Measurements from ENCODE around the gene KIF1A.

KIF1A gene

DNA sequence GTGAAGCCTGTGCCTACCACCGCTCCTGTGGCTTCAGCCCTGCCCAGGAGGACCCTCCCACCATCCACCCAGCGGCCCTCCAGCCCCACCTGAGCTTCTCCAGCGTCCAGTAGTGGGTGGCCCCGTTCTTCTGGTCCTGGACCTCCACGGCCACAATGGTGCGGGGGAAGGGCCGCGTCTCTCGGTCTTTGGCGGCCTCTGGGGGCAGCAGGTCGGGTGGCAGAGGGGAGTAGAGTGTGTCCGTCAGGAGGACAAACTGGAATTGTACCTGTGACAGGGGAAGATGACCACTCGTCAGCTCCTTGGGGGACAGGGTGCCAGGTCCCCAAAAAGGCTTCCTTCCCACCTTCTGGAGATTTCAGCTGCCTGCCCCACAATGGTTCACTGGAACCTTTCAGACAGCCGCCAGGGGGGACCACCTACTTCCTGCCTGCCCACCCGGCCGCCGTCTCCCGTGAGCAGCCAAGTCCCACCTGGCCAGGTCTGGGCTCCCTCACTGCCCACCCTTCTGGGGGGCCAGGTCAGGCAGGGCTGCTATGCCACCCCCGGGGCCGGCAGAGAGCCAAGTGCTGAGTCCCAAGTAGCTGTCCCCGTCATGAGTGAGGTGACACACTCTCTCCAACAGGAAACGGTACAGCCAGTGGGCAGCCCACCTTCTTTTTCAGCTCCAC is 59.3 kb downstream of the KIF1A start:
- no peaks in the 10 kb centered on the region for H3K36me3 ChIP-seq (ENCODE audit: control insufficient read depth, insufficient read depth, low read length)
- TF ChIP-seq, protein P1, sequence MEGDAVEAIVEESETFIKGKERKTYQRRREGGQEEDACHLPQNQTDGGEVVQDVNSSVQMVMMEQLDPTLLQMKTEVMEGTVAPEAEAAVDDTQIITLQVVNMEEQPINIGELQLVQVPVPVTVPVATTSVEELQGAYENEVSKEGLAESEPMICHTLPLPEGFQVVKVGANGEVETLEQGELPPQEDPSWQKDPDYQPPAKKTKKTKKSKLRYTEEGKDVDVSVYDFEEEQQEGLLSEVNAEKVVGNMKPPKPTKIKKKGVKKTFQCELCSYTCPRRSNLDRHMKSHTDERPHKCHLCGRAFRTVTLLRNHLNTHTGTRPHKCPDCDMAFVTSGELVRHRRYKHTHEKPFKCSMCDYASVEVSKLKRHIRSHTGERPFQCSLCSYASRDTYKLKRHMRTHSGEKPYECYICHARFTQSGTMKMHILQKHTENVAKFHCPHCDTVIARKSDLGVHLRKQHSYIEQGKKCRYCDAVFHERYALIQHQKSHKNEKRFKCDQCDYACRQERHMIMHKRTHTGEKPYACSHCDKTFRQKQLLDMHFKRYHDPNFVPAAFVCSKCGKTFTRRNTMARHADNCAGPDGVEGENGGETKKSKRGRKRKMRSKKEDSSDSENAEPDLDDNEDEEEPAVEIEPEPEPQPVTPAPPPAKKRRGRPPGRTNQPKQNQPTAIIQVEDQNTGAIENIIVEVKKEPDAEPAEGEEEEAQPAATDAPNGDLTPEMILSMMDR (IDR thresholded peaks at IDR 0.05; ENCODE audit: insufficient read depth, low read length, poor library complexity, severe bottlenecking), result no peak

DNA sequence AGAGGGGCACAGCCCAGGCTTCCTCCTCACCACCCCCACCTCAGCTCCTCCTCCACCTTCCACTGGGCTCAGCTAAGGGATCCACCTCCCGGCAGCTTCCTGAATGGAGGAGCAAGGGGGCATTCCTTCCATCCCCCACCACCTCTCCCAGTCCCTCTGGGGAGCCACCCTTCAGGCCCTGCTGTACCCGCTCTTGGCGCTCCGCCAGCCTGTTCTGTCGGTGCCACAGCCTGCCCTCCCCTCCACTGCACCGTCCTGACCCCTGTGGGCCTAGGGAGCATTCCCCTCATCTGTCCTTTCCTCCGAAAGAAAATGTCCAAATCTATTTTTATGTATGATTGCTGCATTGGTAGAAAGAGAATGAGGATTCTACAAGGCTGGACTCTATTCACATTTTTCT is 59.9 kb downstream of the KIF1A start:
- no peaks in the 10 kb centered on the region for H3K36me3 ChIP-seq (ENCODE audit: control insufficient read depth, insufficient read depth, low read length)
- TF ChIP-seq, protein P1 (IDR thresholded peaks at IDR 0.05; ENCODE audit: insufficient read depth, low read length, poor library complexity, severe bottlenecking), result no peak
- no peak for DNase-seq (ENCODE audit: extremely low read depth, insufficient read length)
- H3K4me3 ChIP-seq (replicated peaks; ENCODE audit: low read depth, low read length), result no peak overlapping the region
- no peaks in the 10 kb centered on the region for H3K27me3 ChIP-seq (replicated peaks; ENCODE audit: control insufficient read depth, insufficient read depth, low read length)

More for the DNA sequence above, 59.3 kb downstream of the KIF1A start:
- H3K4me3 ChIP-seq (replicated peaks; ENCODE audit: low read depth, low read length), result no peak overlapping the region
- H3K27me3 ChIP-seq (replicated peaks; ENCODE audit: control insufficient read depth, insufficient read depth, low read length), result no peaks in the 10 kb centered on the region
- DNase-seq (ENCODE audit: extremely low read depth, insufficient read length), result no peak

DNA sequence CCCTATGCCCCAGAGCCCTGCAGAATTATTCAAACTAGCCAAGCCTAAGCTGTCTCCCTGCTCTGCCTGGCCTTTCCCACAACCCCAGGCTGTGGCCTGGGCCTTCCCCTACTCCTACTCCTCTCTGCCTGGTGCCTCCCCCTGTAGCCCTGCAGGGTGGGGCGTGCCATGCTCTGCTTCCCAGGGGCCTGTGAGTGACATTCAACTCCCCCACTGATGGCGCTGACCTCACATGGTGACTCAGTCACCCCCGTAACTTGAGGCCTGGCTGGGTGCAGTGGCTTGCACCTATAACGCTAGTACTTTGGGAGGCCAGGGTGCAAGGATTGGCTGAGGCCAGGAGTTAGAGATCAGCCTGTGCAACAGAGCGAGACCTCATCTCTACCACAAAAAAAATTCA is 60.6 kb downstream of the KIF1A start:
- H3K27me3 ChIP-seq (replicated peaks; ENCODE audit: control insufficient read depth, insufficient read depth, low read length), result no peaks in the 10 kb centered on the region
- TF ChIP-seq, protein P1 (IDR thresholded peaks at IDR 0.05; ENCODE audit: insufficient read depth, low read length, poor library complexity, severe bottlenecking), result no peak
- peak; percentile 40 for DNase-seq (ENCODE audit: extremely low read depth, insufficient read length)

DNA sequence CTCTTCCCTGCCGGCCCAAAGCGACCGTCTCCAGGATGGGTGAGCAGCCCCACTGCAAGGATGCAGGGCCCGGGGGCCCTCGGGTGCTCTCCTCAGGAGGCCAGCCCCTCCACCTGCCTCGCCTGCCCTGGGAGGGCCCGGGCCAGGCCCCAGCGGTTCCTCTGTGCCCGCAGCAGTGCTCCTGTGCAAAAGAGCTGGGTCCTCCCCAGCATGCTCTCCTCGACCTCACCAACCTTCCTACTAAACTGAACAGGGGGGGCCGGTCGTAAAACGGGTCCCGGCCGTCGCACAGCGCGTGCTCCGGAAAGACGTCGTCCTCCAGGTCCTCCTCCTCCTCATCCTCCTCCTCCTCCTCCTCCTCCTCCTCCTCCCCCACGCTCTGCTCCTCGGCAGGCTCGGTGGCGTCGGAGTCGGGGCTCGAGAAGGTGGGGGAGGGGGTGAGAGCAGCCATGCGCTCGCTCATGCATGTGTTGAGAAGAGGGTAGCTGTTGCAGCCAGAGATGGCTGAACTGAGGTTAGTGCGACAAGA is 62.9 kb downstream of the KIF1A start:
- Histone ChIP-seq H3K36me3 (ENCODE audit: control insufficient read depth, insufficient read depth, low read length) (no peaks in the 10 kb centered on the region), H3K27me3 (replicated peaks; ENCODE audit: control insufficient read depth, insufficient read depth, low read length) (no peaks in the 10 kb centered on the region), H3K4me3 (replicated peaks; ENCODE audit: low read depth, low read length) (no peak overlapping the region)
- DNase-seq (ENCODE audit: extremely low read depth, insufficient read length), result no peak
- TF ChIP-seq, protein P1 (IDR thresholded peaks at IDR 0.05; ENCODE audit: insufficient read depth, low read length, poor library complexity, severe bottlenecking), result no peak

More for the DNA sequence above, 60.6 kb downstream of the KIF1A start:
- Histone ChIP-seq H3K36me3 (ENCODE audit: control insufficient read depth, insufficient read depth, low read length) (no peaks in the 10 kb centered on the region), H3K4me3 (replicated peaks; ENCODE audit: low read depth, low read length) (no peak overlapping the region)

DNA sequence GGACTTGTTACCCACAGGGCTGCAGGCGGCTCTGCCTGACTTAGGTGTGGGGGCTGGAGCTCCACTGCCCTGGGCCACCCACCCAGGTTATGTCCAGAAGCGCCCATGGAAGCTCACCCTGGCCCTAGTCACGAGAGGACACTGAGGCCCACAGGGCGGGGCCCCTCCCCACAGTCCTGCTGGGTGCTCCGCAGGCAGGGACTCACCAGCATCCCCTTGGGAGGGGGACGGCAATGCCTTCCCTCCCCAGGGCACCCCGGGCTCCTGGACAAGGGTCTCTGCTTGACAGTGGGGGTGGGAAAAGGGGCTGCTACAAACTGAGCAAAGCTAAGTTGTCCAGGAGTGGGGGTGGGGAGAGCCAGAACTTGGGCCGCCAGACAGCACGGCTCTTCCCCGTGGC is 67.8 kb downstream of the KIF1A start:
- TF ChIP-seq, protein P1 (IDR thresholded peaks at IDR 0.05; ENCODE audit: insufficient read depth, low read length, poor library complexity, severe bottlenecking), result no peak
- no peak for DNase-seq (ENCODE audit: extremely low read depth, insufficient read length)
- no peaks in the 10 kb centered on the region for H3K36me3 ChIP-seq (ENCODE audit: control insufficient read depth, insufficient read depth, low read length)
- no peaks in the 10 kb centered on the region; the same call in 1 of the 2 replicates for H3K27me3 ChIP-seq (replicated peaks; ENCODE audit: control insufficient read depth, insufficient read depth, low read length)
- H3K4me3 ChIP-seq (replicated peaks; ENCODE audit: low read depth, low read length), result no peak overlapping the region

All from GM06990 (cell line).